Neural cell (in vitro differentiated cells): ENCODE data around the gene COPS8. TPM values are rescaled to one million over a fixed set of nuclear protein-coding genes. Genes with fewer than 3 reads are reported as not detected.

Experiments
- H2AFZ ChIP-seq: fragments of 200-600, 300-800 bp; sonication (generic), shearing (Covaris generic); 2 replicates; pipeline ENCODE4 v1.6.0; 2014; ENCODE audit warnings: low read depth, mild to moderate bottlenecking, antibody characterized with exemption, low read length, moderate library complexity
- H3F3A ChIP-seq: fragments of 200-600 bp; shearing (Covaris generic); 2 replicates; pipeline ENCODE4 v1.6.1; 2016; ENCODE audit warnings: mild to moderate bottlenecking, moderate library complexity, mixed read lengths, antibody characterized with exemption, low read length; ENCODE audit not compliant: insufficient read depth, poor library complexity, severe bottlenecking
- H3K27ac ChIP-seq: fragments of 200-600, 300-800 bp; sonication (generic), shearing (Covaris generic); 2 replicates; pipeline ENCODE4 v1.5.1; 2014; ENCODE audit warnings: mild to moderate bottlenecking, low read length, moderate library complexity
- H3K27me3 ChIP-seq: fragments of 300-800, 200-600 bp; sonication (generic), shearing (Covaris generic); 2 replicates; pipeline ENCODE4 v1.6.0; 2014; ENCODE audit warnings: mild to moderate bottlenecking, low read depth, low read length, moderate library complexity; ENCODE audit not compliant: insufficient read depth
- H3K36me3 ChIP-seq: fragments of 300-800, 200-600 bp; sonication (generic), shearing (Covaris generic); 2 replicates; pipeline ENCODE4 v1.5.1; 2014; ENCODE audit warnings: mild to moderate bottlenecking, antibody characterized with exemption, low read length, moderate library complexity; ENCODE audit not compliant: insufficient read depth
- H3K4me2 ChIP-seq: fragments of 300-800, 200-600 bp; sonication (generic), shearing (Covaris generic); 2 replicates; pipeline ENCODE4 v1.6.0; 2014; ENCODE audit warnings: mild to moderate bottlenecking, low read length
- H3K4me3 ChIP-seq: fragments of 300-800, 200-600 bp; sonication (generic), shearing (Covaris generic); 2 replicates; pipeline ENCODE4 v1.5.1; 2014; ENCODE audit warnings: mild to moderate bottlenecking, low read length, moderate library complexity
- H3K79me2 ChIP-seq: fragments of 200-600 bp; shearing (Covaris generic); replicated peaks from 2 replicates; pipeline ENCODE4 v1.6.0; 2014; ENCODE audit warnings: mild to moderate bottlenecking, low read length, moderate library complexity; ENCODE audit not compliant: insufficient read depth
- H3K9ac ChIP-seq: fragments of 300-800, 200-600 bp; sonication (generic), shearing (Covaris generic); 2 replicates; pipeline ENCODE4 v1.6.1; 2016; ENCODE audit warnings: mild to moderate bottlenecking, low read length, mixed read lengths
- H3K9me2 ChIP-seq: fragments of 200-600 bp; shearing (Covaris generic); 2 replicates; pipeline ENCODE4 v1.6.1; 2016; ENCODE audit warnings: mild to moderate bottlenecking, low read length, mixed read lengths; ENCODE audit not compliant: insufficient read depth
- H3K9me3 ChIP-seq: fragments of 200-600, 300-800 bp; sonication (generic), shearing (Covaris generic); 2 replicates; pipeline ENCODE4 v1.6.1; 2016; ENCODE audit warnings: mild to moderate bottlenecking, mixed run types, low read length, moderate library complexity, mixed read lengths
- H4K20me1 ChIP-seq: fragments of 200-600 bp; shearing (Covaris generic); 2 replicates; pipeline ENCODE4 v1.6.1; 2016; ENCODE audit warnings: mild to moderate bottlenecking, mixed run types; ENCODE audit not compliant: insufficient read depth
- EP300 ChIP-seq: fragments of 450-650 bp; conservative IDR thresholded peaks from 2 replicates; pipeline ENCODE4 v1.6.1; 2014; ENCODE audit warnings: antibody characterized with exemption, mild to moderate bottlenecking, moderate library complexity; ENCODE audit not compliant: poor library complexity, severe bottlenecking
- EZH2 ChIP-seq: fragments of 200-600, 300-800 bp; shearing (Covaris generic), sonication (generic); IDR thresholded peaks from 2 replicates; pipeline ENCODE4 v1.6.1; 2014; ENCODE audit warnings: antibody characterized with exemption, low read length, borderline replicate concordance, mild to moderate bottlenecking; ENCODE audit not compliant: insufficient read depth, poor library complexity, severe bottlenecking
- MXI1 ChIP-seq: fragments of 450-650 bp; conservative IDR thresholded peaks from 2 replicates; pipeline ENCODE4 v1.6.1; 2014; ENCODE audit warnings: antibody characterized with exemption, mild to moderate bottlenecking; ENCODE audit not compliant: poor library complexity, severe bottlenecking
- POLR2AphosphoS5 ChIP-seq: IDR thresholded peaks from 2 replicates; pipeline ENCODE4 v1.6.1; 2012
- RAD21 ChIP-seq: fragments of 450-650 bp; conservative IDR thresholded peaks from 2 replicates; pipeline ENCODE4 v1.6.1; 2014; ENCODE audit warnings: antibody characterized with exemption, mild to moderate bottlenecking, moderate library complexity
- SMC3 ChIP-seq: fragments of 450-650 bp; conservative IDR thresholded peaks from 2 replicates; pipeline ENCODE4 v1.6.1; 2014; ENCODE audit warnings: antibody characterized with exemption, mild to moderate bottlenecking, moderate library complexity; ENCODE audit not compliant: poor library complexity
- TAF1 ChIP-seq: IDR thresholded peaks from 2 replicates; pipeline ENCODE4 v1.6.1; 2012; ENCODE audit warnings: low read depth
- polyA plus RNA-seq: library from polyadenylated mRNA; depleted of rRNA; stranded (reverse); fragments of >200 nt; gene quantifications from 2 replicates; pipeline ENCODE4 v1.2.3, GENCODE V29; 2014
- TF ChIP-seq, protein P1 (sequence below): IDR thresholded peaks from 2 replicates; pipeline ENCODE4 v1.6.1; 2012; ENCODE audit warnings: borderline replicate concordance
- TF ChIP-seq, protein P2 (sequence below): fragments of 450-650 bp; IDR thresholded peaks from 2 replicates; pipeline ENCODE4 v1.5.1; 2014; ENCODE audit warnings: antibody characterized with exemption, mild to moderate bottlenecking, moderate library complexity; ENCODE audit not compliant: poor library complexity, severe bottlenecking

COPS8 gene
- polyA plus RNA-seq, 1 donor from 2014 or later: 269 TPM

DNA sequence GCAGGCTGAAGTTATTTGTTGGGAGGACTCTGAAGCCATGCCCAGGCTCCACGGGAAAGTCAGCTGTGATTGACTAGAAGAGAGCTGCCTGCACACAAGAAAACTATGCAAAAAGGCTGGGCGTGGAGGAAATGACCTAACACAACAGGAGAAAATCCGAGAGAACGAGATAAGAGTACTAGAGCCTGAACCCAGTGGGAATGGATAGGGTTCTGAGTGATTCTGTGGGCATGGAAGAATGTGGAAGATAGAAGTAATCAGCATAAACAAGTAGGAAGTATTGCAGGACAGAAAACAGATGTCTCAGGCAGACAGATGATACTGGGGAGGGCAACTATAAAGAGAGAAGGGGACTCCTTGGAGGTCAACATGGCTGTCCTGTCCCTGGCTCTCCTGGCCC lies 12.1 kb upstream of the COPS8 start:
- Histone ChIP-seq H3K36me3 (no peaks in the 10 kb centered on the region), H4K20me1 (no peaks in the 10 kb centered on the region), H3K4me2 (no peak overlapping the region), H2AFZ (no peak overlapping the region), H3K27ac (no peak overlapping the region), H3K9me3 (no peaks in the 10 kb centered on the region), H3K4me3 (no peak overlapping the region), H3K79me2 (no peaks in the 10 kb centered on the region), H3F3A (no peaks in the 10 kb centered on the region), H3K9me2 (no peaks in the 10 kb centered on the region), H3K9ac (no peak overlapping the region), H3K27me3 (no peaks in the 10 kb centered on the region)
- TF ChIP-seq RAD21 (no peak), TAF1 (no peak), POLR2AphosphoS5 (no peak), SMC3 (no peak), MXI1 (no peak), EZH2 (no peak), EP300 (no peak)
- TF ChIP-seq, protein P1, sequence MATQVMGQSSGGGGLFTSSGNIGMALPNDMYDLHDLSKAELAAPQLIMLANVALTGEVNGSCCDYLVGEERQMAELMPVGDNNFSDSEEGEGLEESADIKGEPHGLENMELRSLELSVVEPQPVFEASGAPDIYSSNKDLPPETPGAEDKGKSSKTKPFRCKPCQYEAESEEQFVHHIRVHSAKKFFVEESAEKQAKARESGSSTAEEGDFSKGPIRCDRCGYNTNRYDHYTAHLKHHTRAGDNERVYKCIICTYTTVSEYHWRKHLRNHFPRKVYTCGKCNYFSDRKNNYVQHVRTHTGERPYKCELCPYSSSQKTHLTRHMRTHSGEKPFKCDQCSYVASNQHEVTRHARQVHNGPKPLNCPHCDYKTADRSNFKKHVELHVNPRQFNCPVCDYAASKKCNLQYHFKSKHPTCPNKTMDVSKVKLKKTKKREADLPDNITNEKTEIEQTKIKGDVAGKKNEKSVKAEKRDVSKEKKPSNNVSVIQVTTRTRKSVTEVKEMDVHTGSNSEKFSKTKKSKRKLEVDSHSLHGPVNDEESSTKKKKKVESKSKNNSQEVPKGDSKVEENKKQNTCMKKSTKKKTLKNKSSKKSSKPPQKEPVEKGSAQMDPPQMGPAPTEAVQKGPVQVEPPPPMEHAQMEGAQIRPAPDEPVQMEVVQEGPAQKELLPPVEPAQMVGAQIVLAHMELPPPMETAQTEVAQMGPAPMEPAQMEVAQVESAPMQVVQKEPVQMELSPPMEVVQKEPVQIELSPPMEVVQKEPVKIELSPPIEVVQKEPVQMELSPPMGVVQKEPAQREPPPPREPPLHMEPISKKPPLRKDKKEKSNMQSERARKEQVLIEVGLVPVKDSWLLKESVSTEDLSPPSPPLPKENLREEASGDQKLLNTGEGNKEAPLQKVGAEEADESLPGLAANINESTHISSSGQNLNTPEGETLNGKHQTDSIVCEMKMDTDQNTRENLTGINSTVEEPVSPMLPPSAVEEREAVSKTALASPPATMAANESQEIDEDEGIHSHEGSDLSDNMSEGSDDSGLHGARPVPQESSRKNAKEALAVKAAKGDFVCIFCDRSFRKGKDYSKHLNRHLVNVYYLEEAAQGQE: no peak
- TF ChIP-seq, protein P2, sequence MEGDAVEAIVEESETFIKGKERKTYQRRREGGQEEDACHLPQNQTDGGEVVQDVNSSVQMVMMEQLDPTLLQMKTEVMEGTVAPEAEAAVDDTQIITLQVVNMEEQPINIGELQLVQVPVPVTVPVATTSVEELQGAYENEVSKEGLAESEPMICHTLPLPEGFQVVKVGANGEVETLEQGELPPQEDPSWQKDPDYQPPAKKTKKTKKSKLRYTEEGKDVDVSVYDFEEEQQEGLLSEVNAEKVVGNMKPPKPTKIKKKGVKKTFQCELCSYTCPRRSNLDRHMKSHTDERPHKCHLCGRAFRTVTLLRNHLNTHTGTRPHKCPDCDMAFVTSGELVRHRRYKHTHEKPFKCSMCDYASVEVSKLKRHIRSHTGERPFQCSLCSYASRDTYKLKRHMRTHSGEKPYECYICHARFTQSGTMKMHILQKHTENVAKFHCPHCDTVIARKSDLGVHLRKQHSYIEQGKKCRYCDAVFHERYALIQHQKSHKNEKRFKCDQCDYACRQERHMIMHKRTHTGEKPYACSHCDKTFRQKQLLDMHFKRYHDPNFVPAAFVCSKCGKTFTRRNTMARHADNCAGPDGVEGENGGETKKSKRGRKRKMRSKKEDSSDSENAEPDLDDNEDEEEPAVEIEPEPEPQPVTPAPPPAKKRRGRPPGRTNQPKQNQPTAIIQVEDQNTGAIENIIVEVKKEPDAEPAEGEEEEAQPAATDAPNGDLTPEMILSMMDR: no peak

DNA sequence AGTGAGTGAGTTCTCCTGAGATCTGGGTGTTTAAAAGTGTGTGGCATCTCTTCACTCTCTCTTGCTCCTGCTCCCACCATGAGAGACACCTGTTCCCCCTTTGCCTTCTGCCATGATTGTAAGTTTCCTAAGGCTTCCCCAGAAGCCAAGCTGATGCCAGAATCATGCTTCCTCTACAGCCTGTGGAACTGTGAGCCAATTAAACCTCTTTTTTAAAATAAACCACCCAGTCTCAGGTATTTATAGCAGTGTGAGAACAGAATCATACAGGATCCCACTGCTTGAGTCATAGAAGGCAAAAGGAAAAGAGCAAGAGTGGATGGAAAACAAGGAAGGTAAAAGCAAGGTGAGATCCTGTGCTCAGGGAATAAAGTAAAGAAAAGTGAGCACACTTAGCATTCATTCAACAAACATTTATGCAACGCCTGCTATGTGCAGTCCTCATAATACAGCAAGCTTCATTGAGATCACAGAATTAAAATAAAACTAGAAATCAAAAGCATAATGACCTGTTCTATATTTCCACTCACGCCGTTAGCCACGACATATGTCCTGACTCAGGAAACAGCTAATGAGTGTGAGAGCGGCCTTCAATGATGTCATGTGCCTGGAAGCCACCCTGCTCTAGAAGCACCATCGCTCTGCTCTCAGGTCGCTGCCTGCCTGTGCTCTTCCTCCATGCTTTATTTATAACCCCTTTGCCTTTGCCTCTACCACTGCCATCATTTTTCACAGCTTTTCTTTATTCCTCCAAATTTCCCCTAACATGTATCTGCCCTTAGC lies 11.3 kb upstream of the COPS8 start:
- Histone ChIP-seq H3K4me3 (no peak overlapping the region), H4K20me1 (no peaks in the 10 kb centered on the region), H3K27ac (no peak overlapping the region), H3F3A (no peaks in the 10 kb centered on the region), H3K9me3 (no peaks in the 10 kb centered on the region), H3K9ac (no peak overlapping the region), H3K79me2 (no peaks in the 10 kb centered on the region), H3K4me2 (no peak overlapping the region), H2AFZ (no peak overlapping the region), H3K9me2 (no peaks in the 10 kb centered on the region), H3K36me3 (no peaks in the 10 kb centered on the region), H3K27me3 (no peaks in the 10 kb centered on the region)
- no peak for TF ChIP-seq EP300
- no peak for TF ChIP-seq RAD21
- TF ChIP-seq, protein P1: no peak
- no peak for TF ChIP-seq TAF1
- TF ChIP-seq MXI1: no peak
- TF ChIP-seq, protein P2: no peak
- no peak for TF ChIP-seq SMC3
- TF ChIP-seq POLR2AphosphoS5: no peak
